OCI-LY7 (cell line): Measurements from ENCODE around the gene MTHFD1. TPM values are rescaled to one million over a fixed set of nuclear protein-coding genes. Genes with fewer than 3 reads are reported as not detected.

Source experiments
- BruUV-seq: library from RNA; stranded (reverse); fragments of 400-500 nt; replicated peaks from 2 replicates; lab custom pipeline; 2021; lab: Mats Ljungman, UMichigan
- CTCF ChIA-PET: fragments of 300-600 bp; sonication (Branson Sonifier 250); formaldehyde crosslinking; loops from one replicate; lab custom pipeline; 2022; ENCODE audit warnings: antibody characterized with exemption; ENCODE audit not compliant: unreplicated experiment; lab: Charles Lee
- POLR2A ChIA-PET: fragments of 300-600 bp; sonication (Branson Sonifier 250); formaldehyde crosslinking; loops from one replicate; lab custom pipeline; 2022; ENCODE audit warnings: antibody characterized with exemption; lab: Charles Lee
- DNase-seq: peaks from one replicate; pipeline ENCODE4 v3.0.0-alpha.2; 2015; ENCODE audit warnings: low spot score
- H2AFZ ChIP-seq: fragments of 200-600 bp; sonication (generic), shearing (Covaris generic); 2 replicates; pipeline ENCODE4 v1.6.1; 2014; ENCODE audit warnings: mild to moderate bottlenecking, antibody characterized with exemption, low read length, moderate library complexity
- H3K27ac ChIP-seq: fragments of 200-600 bp; sonication (generic); 2 replicates; pipeline ENCODE4 v1.5.1; 2014; ENCODE audit warnings: mixed run types, low read depth, mild to moderate bottlenecking, moderate library complexity, low read length, inconsistent platforms; ENCODE audit not compliant: poor library complexity, severe bottlenecking
- H3K36me3 ChIP-seq: fragments of 200-600 bp; sonication (generic); 2 replicates; pipeline ENCODE4 v1.6.1; 2014; ENCODE audit warnings: mild to moderate bottlenecking, antibody characterized with exemption, low read length, moderate library complexity, mixed read lengths; ENCODE audit not compliant: insufficient read depth
- H3K4me1 ChIP-seq: fragments of 200-600 bp; sonication (generic); 2 replicates; pipeline ENCODE4 v1.5.1; 2014; ENCODE audit warnings: mild to moderate bottlenecking, low read length; ENCODE audit not compliant: insufficient read depth, poor library complexity, severe bottlenecking
- H3K4me2 ChIP-seq: fragments of 200-600 bp; sonication (generic); 2 replicates; pipeline ENCODE4 v1.6.1; 2014; ENCODE audit warnings: mild to moderate bottlenecking, low read length
- H3K4me3 ChIP-seq: fragments of 200-600 bp; sonication (generic); 2 replicates; pipeline ENCODE4 v1.5.1; 2014; ENCODE audit warnings: mild to moderate bottlenecking, low read depth, low read length; ENCODE audit not compliant: poor library complexity, severe bottlenecking
- H3K79me2 ChIP-seq: fragments of 200-600 bp; sonication (generic); 2 replicates; pipeline ENCODE4 v1.6.1; 2016; ENCODE audit warnings: low read depth, mild to moderate bottlenecking, low read length, moderate library complexity, mixed read lengths; ENCODE audit not compliant: insufficient read depth
- H3K9me2 ChIP-seq: fragments of 200-600 bp; sonication (generic); 2 replicates; pipeline ENCODE4 v1.6.1; 2016; ENCODE audit warnings: mild to moderate bottlenecking, low read length, mixed read lengths; ENCODE audit not compliant: insufficient read depth
- H3K9me3 ChIP-seq: fragments of 200-600 bp; sonication (generic); 2 replicates; pipeline ENCODE4 v1.6.1; 2014; ENCODE audit warnings: mild to moderate bottlenecking, mixed run types, low read length, mixed read lengths
- H4K20me1 ChIP-seq: fragments of 200-600 bp; sonication (generic); 2 replicates; pipeline ENCODE4 v1.6.1; 2014; ENCODE audit warnings: mild to moderate bottlenecking, antibody characterized with exemption, low read length, moderate library complexity, mixed read lengths; ENCODE audit not compliant: insufficient read depth
- EZH2phosphoT487 ChIP-seq: fragments of 200-600 bp; sonication (generic); IDR thresholded peaks from 2 replicates; pipeline ENCODE4 v1.6.1; 2018; ENCODE audit warnings: low read depth, borderline replicate concordance, mild to moderate bottlenecking, mixed run types, antibody characterized with exemption, low read length, moderate library complexity, mixed read lengths
- intact Hi-C: fragments of 100-400 bp; cut with micrococcal nuclease; formaldehyde crosslinking; loops from one replicate; pipeline ENCODE4 v1.10.0; 2022; ENCODE audit not compliant: unreplicated experiment
- total RNA-seq, 2 experiments: library from RNA; depleted of rRNA in 1 of 2; stranded (reverse); fragments of >200 nt in 1 of 2; shearing (Covaris generic) in 1 of 2; gene quantifications; 2 replicates each; pipeline ENCODE4 v1.2.3, GENCODE V29; 2014 to 2022
- TF ChIP-seq, protein P1 (sequence below): fragments of 200-600 bp; sonication (generic); conservative IDR thresholded peaks from 2 replicates; pipeline ENCODE4 v1.5.1; 2014; ENCODE audit warnings: mild to moderate bottlenecking, antibody characterized with exemption, low read length, moderate library complexity, mixed read lengths

Gene MTHFD1
- total RNA-seq, 2 experiments from 2014 or later = 73.7 to 163 TPM

DNA sequence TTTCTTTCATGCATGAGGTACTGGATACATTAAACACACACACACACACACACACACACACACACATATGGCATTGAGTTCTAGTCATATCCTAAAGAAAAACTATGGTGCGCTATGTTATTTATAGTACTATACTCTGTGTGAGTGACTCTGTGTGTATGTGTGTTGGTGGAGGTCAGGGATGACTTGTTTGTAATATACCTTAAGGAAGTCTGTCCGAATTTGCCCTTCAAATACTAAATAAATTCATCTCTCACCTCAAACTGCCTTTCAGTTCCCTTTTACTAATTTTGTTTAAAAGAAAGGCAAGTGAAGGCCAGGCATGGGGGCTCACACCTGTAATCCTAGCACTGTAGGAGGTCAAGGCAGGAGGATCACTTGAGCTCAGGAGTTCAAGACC is 75.0 kb downstream of the MTHFD1 start:
- Histone ChIP-seq H3K4me3 (peak overlapping the region; percentile 18), H3K27ac (peak overlapping the region; percentile 58), H2AFZ (no peak overlapping the region), H3K4me1 (peaks cover 44% of the 10 kb centered on the region), H3K36me3 (peaks cover 41% of the 10 kb centered on the region), H3K9me2 (no peaks in the 10 kb centered on the region), H4K20me1 (peaks cover 8% of the 10 kb centered on the region; the same call in 1 of the 2 replicates), H3K4me2 (peak overlapping the region; percentile 60), H3K9me3 (no peaks in the 10 kb centered on the region), H3K79me2 (no peaks in the 10 kb centered on the region)
- CTCF ChIA-PET = interaction anchor here (0.6 to 1.2 kb wide), 4 partner anchors 9 to 76 kb away, joined by 3 to 7 read pairs (median 4); no protein-coding TSS in a partner anchor
- peak; percentile 74 for DNase-seq
- POLR2A ChIA-PET = interaction anchor here (0.6 to 1.8 kb wide), 9 partner anchors 12 to 840 kb away, joined by 3 to 6 read pairs (median 4); no protein-coding TSS in a partner anchor
- TF ChIP-seq, protein P1, sequence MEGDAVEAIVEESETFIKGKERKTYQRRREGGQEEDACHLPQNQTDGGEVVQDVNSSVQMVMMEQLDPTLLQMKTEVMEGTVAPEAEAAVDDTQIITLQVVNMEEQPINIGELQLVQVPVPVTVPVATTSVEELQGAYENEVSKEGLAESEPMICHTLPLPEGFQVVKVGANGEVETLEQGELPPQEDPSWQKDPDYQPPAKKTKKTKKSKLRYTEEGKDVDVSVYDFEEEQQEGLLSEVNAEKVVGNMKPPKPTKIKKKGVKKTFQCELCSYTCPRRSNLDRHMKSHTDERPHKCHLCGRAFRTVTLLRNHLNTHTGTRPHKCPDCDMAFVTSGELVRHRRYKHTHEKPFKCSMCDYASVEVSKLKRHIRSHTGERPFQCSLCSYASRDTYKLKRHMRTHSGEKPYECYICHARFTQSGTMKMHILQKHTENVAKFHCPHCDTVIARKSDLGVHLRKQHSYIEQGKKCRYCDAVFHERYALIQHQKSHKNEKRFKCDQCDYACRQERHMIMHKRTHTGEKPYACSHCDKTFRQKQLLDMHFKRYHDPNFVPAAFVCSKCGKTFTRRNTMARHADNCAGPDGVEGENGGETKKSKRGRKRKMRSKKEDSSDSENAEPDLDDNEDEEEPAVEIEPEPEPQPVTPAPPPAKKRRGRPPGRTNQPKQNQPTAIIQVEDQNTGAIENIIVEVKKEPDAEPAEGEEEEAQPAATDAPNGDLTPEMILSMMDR = no peak
- TF ChIP-seq EZH2phosphoT487 = no peak
- intact Hi-C loops = no loop called here
- no TSS peak for BruUV-seq

DNA sequence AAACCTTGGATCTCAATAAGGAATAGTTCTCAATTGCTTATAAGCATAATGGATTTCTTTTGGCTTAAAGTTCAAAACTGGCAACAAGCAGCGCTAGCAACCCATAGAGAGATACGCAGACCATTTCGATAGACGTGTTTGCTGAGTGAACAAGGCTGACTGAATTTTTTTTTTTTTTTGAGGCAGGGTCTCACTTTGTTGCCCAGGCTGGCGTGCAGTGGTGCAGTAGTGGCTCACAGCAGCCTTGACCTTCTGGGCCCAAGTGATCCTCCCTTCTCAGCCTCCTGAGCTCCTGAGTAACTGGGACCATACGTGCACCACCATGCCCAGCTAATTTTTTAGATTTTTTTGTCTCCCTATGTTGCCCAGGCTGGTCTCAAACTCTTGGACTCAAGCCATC is 75.7 kb downstream of the MTHFD1 start:
- BruUV-seq = no TSS peak
- Histone ChIP-seq H2AFZ (no peak overlapping the region), H3K27ac (peak overlapping the region; percentile 58), H3K36me3 (peaks cover 37% of the 10 kb centered on the region), H3K4me1 (peaks cover 44% of the 10 kb centered on the region), H3K4me3 (no peak overlapping the region), H4K20me1 (peaks cover 8% of the 10 kb centered on the region; the same call in 1 of the 2 replicates), H3K79me2 (no peaks in the 10 kb centered on the region), H3K4me2 (peak overlapping the region; percentile 78), H3K9me3 (no peaks in the 10 kb centered on the region), H3K9me2 (no peaks in the 10 kb centered on the region)
- CTCF ChIA-PET = interaction anchor here (0.6 kb wide), 1 partner anchor 58 kb away, joined by 4 read pairs; no protein-coding TSS in a partner anchor
- POLR2A ChIA-PET = interaction anchor here (0.7 to 1.8 kb wide), 7 partner anchors 9 to 840 kb away, joined by 3 to 6 read pairs (median 3); no protein-coding TSS in a partner anchor
- intact Hi-C loops = no loop called here
- DNase-seq = no peak
- no peak for TF ChIP-seq EZH2phosphoT487
- TF ChIP-seq, protein P1 = no peak

DNA sequence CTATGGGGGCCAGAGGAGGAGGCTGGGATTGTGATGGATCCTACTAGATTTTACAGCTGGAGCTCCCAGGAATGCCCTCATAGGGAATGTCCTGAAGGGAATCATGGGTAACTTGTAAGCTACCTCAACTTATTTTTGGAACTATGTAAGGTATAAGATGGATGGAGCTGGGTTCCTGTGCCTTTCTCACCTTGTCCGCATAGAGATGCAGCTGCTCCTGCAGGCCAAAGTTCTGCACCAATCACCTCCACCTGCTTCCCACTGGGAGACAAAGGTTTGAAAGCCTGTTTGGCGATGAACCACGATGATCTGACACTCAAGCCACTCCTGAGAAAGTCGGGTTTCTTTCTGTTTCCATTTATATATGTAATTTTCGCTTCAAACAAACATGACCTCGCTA is 76.5 kb downstream of the MTHFD1 start:
- peaks cover 8% of the 10 kb centered on the region; the same call in 1 of the 2 replicates for H4K20me1 ChIP-seq
- no TSS peak for BruUV-seq
- H3K4me2 ChIP-seq = peak overlapping the region; percentile 78
- peak overlapping the region; percentile 60 for H3K4me3 ChIP-seq
- DNase-seq = no peak
- CTCF ChIA-PET = no interaction called here
- peaks cover 31% of the 10 kb centered on the region for H3K36me3 ChIP-seq
- no peak for TF ChIP-seq EZH2phosphoT487
- TF ChIP-seq, protein P1 = no peak
- H3K4me1 ChIP-seq = peaks cover 44% of the 10 kb centered on the region
- no peak overlapping the region; the same call in 1 of the 2 replicates for H2AFZ ChIP-seq
- intact Hi-C loops = loop anchor here (1.0 kb wide), 1 partner anchor 125 kb away; no protein-coding TSS in a partner anchor
- no peaks in the 10 kb centered on the region for H3K9me3 ChIP-seq
- POLR2A ChIA-PET = interaction anchor here (0.8 to 1.4 kb wide), 3 partner anchors 13 to 28 kb away, joined by 3 read pairs; no protein-coding TSS in a partner anchor
- H3K27ac ChIP-seq = no peak overlapping the region
- no peaks in the 10 kb centered on the region for H3K9me2 ChIP-seq
- no peaks in the 10 kb centered on the region for H3K79me2 ChIP-seq
